Measurements from ENCODE around the gene KCNJ5.

KCNJ5 gene

DNA sequence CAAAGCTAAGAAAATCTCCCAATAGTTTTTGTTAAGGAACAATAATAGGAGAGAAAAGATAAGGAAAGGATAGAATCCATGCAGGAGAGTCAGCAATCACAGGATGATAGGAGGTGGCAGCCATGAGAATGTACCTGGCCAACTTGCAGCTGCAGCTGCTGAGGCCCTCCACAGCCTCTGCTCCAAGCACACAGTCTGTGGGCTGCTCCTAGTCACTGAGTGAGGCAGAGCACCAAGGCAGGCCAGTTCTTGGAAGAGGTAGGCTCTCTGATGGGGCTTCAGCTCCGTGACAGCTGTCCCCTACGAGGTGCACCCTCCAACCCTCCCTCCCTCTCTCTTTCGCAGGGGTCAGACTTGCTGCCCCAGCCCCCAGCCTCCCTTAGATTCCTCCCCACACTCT is 18.6 kb upstream of the KCNJ5 start:
- Histone ChIP-seq H3K27me3 (ENCODE audit: insufficient read depth, poor library complexity, severe bottlenecking) (no peaks in the 10 kb centered on the region), H3K27ac (replicated peaks) (no peak overlapping the region), H3K4me3 (replicated peaks; ENCODE audit: insufficient read depth, low read length) (no peak overlapping the region)
- no peak for DNase-seq (ENCODE audit: low read depth in 1 of 2, low spot score in 1 of 2)
- TF ChIP-seq REST (IDR thresholded peaks at IDR 0.05; ENCODE audit: insufficient replicate concordance, low read depth), result no peak
- no peak for TF ChIP-seq GABPA (IDR thresholded peaks at IDR 0.05; ENCODE audit: low read depth)
- no peak for TF ChIP-seq SPI1 (IDR thresholded peaks at IDR 0.05; ENCODE audit: borderline replicate concordance, low read depth)
- TF ChIP-seq CTCF (IDR thresholded peaks at IDR 0.05; ENCODE audit: insufficient read depth, low read length), result no peak
- no peak for TF ChIP-seq POLR2AphosphoS5 (IDR thresholded peaks at IDR 0.05; ENCODE audit: low read depth)

GRCh38 chr11:128874427-128874826 is 16.7 kb upstream of the KCNJ5 start:
- Histone ChIP-seq H3K27ac (replicated peaks) (no peak overlapping the region), H3K4me3 (replicated peaks; ENCODE audit: insufficient read depth, low read length) (no peak overlapping the region), H3K27me3 (ENCODE audit: insufficient read depth, poor library complexity, severe bottlenecking) (no peaks in the 10 kb centered on the region)
- no peak for TF ChIP-seq POLR2AphosphoS5 (IDR thresholded peaks at IDR 0.05; ENCODE audit: low read depth)
- TF ChIP-seq CTCF (IDR thresholded peaks at IDR 0.05; ENCODE audit: insufficient read depth, low read length), result no peak
- TF ChIP-seq REST (IDR thresholded peaks at IDR 0.05; ENCODE audit: insufficient replicate concordance, low read depth), result no peak
- TF ChIP-seq SPI1 (IDR thresholded peaks at IDR 0.05; ENCODE audit: borderline replicate concordance, low read depth), result no peak
- no peak for TF ChIP-seq GABPA (IDR thresholded peaks at IDR 0.05; ENCODE audit: low read depth)
- no peak for DNase-seq (ENCODE audit: low read depth in 1 of 2, low spot score in 1 of 2)

GRCh38 chr11:128876133-128876650 is 15.0 kb upstream of the KCNJ5 start:
- Histone ChIP-seq H3K27me3 (ENCODE audit: insufficient read depth, poor library complexity, severe bottlenecking) (no peaks in the 10 kb centered on the region), H3K27ac (replicated peaks) (no peak overlapping the region), H3K4me3 (replicated peaks; ENCODE audit: insufficient read depth, low read length) (no peak overlapping the region)
- TF ChIP-seq CTCF (IDR thresholded peaks at IDR 0.05; ENCODE audit: insufficient read depth, low read length) (no peak), GABPA (IDR thresholded peaks at IDR 0.05; ENCODE audit: low read depth) (no peak), POLR2AphosphoS5 (IDR thresholded peaks at IDR 0.05; ENCODE audit: low read depth) (no peak), SPI1 (IDR thresholded peaks at IDR 0.05; ENCODE audit: borderline replicate concordance, low read depth) (no peak), REST (IDR thresholded peaks at IDR 0.05; ENCODE audit: insufficient replicate concordance, low read depth) (no peak)
- DNase-seq (ENCODE audit: low read depth in 1 of 2, low spot score in 1 of 2), result no peak

All from HL-60 (cell line).